Naive thymus-derived CD8-positive, alpha-beta T cell (primary cell): Measurements from ENCODE around the gene KIFC3. TPM values are rescaled to one million over a fixed set of nuclear protein-coding genes. Genes with fewer than 3 reads are reported as not detected.
"Not testable (repeated sequence)": the region's sequence is repeated elsewhere in the genome, so short reads cannot be mapped to it uniquely, and the experiment has no call there.

Source experiments
- ATAC-seq, 2 donors: fragments of 150-1000 bp; cut with Tn5 transposase in 1 of 2; sonication (Bioruptor Pico), chemical (Tn5 transposase) in 1 of 2; 1 replicate in 1 of 2; 2 replicates in 1 of 2; pipeline ENCODE4 v1.10.0; 2021; ENCODE audit warnings: mild to moderate bottlenecking in 2 of 2, moderate library complexity in 2 of 2
- POLR2A ChIA-PET: fragments of 350-600 bp; sonication (Branson Sonifier 250); formaldehyde crosslinking; loops from one replicate; lab custom pipeline; 2021; ENCODE audit warnings: antibody characterized with exemption; lab: Charles Lee
- DNase-seq, 10 donors: peaks; one replicate each; pipeline versions ENCODE4 v3.0.0 to v3.0.0-alpha.2; 2020 to 2022
- H3K27ac Mint-ChIP-seq, 10 donors: one replicate each; pipeline ENCODE4 v1.8.0; 2020 to 2022; ENCODE audit warnings: mild to moderate bottlenecking in 10 of 10, mixed read lengths in 10 of 10, moderate library complexity in 4 of 10, inconsistent platforms in 1 of 10
- H3K27me3 Mint-ChIP-seq, 5 donors: one replicate each; pipeline ENCODE4 v1.8.0; 2021 to 2022; ENCODE audit warnings: mixed read lengths in 5 of 5
- H3K36me3 Mint-ChIP-seq, 3 donors: one replicate each; pipeline ENCODE4 v1.8.0; 2020 to 2022; ENCODE audit warnings: mixed read lengths in 3 of 3, mild to moderate bottlenecking in 2 of 3, inconsistent platforms in 1 of 3
- H3K4me1 Mint-ChIP-seq, 4 donors: one replicate each; pipeline ENCODE4 v1.8.0; 2021 to 2022; ENCODE audit warnings: mixed read lengths in 4 of 4
- H3K4me3 Mint-ChIP-seq, 10 donors: one replicate each; pipeline ENCODE4 v1.8.0; 2020 to 2022; ENCODE audit warnings: mild to moderate bottlenecking in 10 of 10, mixed read lengths in 10 of 10, moderate library complexity in 6 of 10, inconsistent platforms in 1 of 10
- H3K9me3 Mint-ChIP-seq, 9 donors: one replicate each; pipeline ENCODE4 v1.8.0; 2020 to 2022; ENCODE audit warnings: mixed read lengths in 9 of 9, mild to moderate bottlenecking in 3 of 9, inconsistent platforms in 1 of 9, moderate library complexity in 1 of 9
- polyA plus RNA-seq, 3 donors: library from polyadenylated mRNA; unstranded; fragments of 300-500 nt; fragmentation: Illumina TruSeq; gene quantifications; one replicate each; pipeline ENCODE4 v1.2.3, GENCODE V29; 2021
- total RNA-seq, 8 experiments: library from RNA in 2 of 8; stranded (reverse) in 2 of 8; gene quantifications; one replicate each; pipeline ENCODE4 v1.2.3 and lab custom pipeline; 2021 to 2026

KIFC3 gene
- total and polyA plus RNA-seq, 5 experiments from 2014 or later, result 0.23 to 0.44 (median 0.36) TPM; not detected in 2

DNA sequence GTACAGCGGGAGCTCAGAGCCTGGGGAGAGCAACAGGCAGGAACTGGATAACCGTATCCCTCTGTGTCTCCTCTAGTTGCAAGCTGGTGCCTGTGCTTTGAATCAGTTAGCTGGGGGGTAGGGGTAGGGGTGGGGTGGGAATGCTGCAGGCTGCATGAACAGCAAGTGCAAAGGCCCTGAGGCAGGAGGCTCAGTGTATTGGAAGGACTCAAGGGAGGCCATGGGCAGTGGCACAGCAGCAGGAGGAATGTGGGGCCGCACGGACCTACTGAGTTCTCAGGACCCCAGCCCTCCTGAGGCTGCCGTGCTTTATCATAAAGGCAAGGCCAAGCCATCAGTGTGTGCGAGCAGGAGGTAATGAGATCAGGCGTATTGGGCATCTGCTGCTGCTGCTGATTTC lies 63.4 kb downstream of the KIFC3 start:
- H3K4me1 Mint-ChIP-seq, result peaks cover 11 to 36% (median 24%) of the 10 kb centered on the region in 4 donors
- H3K9me3 Mint-ChIP-seq, result no peaks in the 10 kb centered on the region
- H3K36me3 Mint-ChIP-seq, result peaks cover 0 to 16% (median 4%) of the 10 kb centered on the region in 3 donors
- POLR2A ChIA-PET, result no interaction called here
- no peak for ATAC-seq
- peaks cover 0 to 2% (median 0%) of the 10 kb centered on the region in 5 donors for H3K27me3 Mint-ChIP-seq
- peak in 1 of 10 donors; percentile 24 for DNase-seq
- H3K27ac Mint-ChIP-seq, result peak overlapping the region in 1 of 10 donors; percentile 11
- H3K4me3 Mint-ChIP-seq, result no peak overlapping the region

DNA sequence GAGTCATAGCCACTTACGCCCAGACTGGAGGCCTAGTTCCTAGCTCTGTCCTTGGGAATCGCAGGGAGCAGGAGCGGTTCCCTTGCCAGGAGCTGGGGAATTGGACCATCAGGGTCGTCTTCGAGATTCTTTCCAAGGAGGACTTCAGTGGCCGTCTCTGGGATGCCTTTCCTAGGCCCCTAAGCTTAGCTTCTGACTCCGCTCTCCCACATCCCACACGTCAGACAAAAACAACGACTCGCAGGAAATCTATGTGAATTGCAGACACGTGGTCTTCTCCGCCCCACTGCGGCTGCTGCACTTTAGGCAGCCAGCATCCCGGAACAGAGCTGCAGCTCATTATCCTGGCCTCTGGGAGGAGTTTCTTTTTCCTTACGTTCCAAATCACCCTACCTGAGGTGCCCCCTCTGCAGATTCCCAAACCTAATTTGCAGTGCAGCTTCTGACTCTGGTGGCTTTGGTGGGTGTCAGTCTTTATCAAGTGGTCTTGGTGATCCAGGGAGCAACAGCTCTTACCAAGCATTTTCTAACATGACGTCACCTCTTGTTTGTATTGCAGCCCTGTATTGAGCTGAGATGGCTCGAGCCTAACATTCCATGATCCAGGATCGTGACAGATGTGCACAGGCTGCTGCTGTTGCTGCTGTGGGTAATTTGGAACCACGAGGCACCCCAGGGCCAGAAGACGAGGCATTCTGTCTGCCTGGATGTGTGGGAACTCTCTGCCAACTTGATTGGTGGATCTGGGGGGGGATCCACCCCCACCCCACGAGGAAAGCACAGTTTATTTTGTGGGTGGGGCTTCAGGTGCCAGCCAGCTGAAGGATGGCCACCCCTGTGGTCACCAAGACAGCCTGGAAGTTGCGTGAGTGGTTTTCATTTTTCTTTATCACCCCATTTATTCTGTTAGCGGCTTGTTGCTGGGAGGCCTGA lies 65.6 kb downstream of the KIFC3 start:
- Mint-ChIP-seq H3K4me1 (peaks cover 11 to 44% (median 31%) of the 10 kb centered on the region in 4 donors), H3K36me3 (peaks cover 0 to 7% (median 4%) of the 10 kb centered on the region in 3 donors), H3K27ac (peak overlapping the region; percentile 75 to 99 (median 95)), H3K27me3 (peaks cover 0 to 2% (median 0%) of the 10 kb centered on the region in 5 donors), H3K9me3 (peaks cover 0 to 11% (median 4%) of the 10 kb centered on the region in 9 donors), H3K4me3 (peak overlapping the region; percentile 92 to 100 (median 96))
- ATAC-seq (no peak), DNase-seq (peak in 9 of 10 donors; percentile 27 to 77 (median 42))
- POLR2A ChIA-PET, result interaction anchor here (0.9 to 2.8 kb wide), 5 partner anchors 47 to 393 kb away, joined by 3 to 17 read pairs (median 4); partner anchors contain the start of genes CFAP20, CIAPIN1 and COQ9

DNA sequence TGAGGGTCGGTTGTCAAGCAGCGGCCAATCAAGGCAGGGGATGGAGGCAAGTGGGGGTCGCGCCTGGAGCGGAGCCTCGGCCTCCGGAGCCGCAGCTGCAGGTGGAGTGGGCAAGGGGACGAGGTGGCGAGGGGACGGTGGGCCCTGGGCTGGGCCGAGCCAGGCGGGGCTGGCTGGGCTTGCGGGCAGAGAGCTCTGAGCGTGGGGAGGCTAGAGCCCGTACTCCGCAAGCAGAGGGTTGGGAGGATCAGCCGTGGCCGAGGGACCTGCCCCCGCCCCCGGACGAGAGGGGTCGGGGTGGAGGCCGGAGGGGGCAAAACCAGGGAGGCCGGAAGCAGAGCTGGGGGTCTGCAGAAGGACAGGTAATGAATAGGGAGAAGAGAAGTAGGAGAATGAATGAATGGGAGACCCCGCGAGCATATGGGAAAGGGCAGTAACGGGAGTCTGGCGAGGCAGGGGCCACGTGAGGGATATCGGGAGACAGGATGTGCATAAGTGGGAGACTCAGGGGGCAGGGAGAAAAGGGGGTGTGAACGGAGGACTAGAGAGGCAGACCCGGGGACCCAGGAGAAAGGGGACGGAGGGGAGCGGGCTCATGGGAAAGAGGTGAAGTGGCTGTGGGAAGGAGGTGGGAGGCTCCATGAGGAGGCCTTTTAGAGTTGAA lies 66.4 kb downstream of the KIFC3 start, which contains the start of gene KATNB1:
KATNB1 (plus strand) TSS at position 16 of the 664 bp plus-strand sequence. CDS start 1,474 bp downstream, outside the sequence.
- H3K27ac Mint-ChIP-seq, result peak within 1 kb of the TSS; percentile 92 to 99 (median 96)
- peak within 1 kb of the TSS; percentile 92 to 100 (median 96) for H3K4me3 Mint-ChIP-seq
- ATAC-seq, result no peak
- peaks cover 11 to 44% (median 31%) of the 10 kb centered on the region in 4 donors for H3K4me1 Mint-ChIP-seq
- POLR2A ChIA-PET, result interaction anchor here (0.9 to 2.8 kb wide), 12 partner anchors 9 to 656 kb away, joined by 3 to 17 read pairs (median 4); partner anchors contain the start of genes CFAP20, CIAPIN1, COQ9 and GINS3
- H3K9me3 Mint-ChIP-seq, result peaks cover 0 to 11% (median 4%) of the 10 kb centered on the region in 9 donors
- peaks cover 0 to 6% (median 0%) of the 10 kb centered on the region in 3 donors for H3K36me3 Mint-ChIP-seq
- peak in 1 of 10 donors; percentile 7 for DNase-seq
- peaks cover 0 to 2% (median 0%) of the 10 kb centered on the region in 5 donors for H3K27me3 Mint-ChIP-seq

DNA sequence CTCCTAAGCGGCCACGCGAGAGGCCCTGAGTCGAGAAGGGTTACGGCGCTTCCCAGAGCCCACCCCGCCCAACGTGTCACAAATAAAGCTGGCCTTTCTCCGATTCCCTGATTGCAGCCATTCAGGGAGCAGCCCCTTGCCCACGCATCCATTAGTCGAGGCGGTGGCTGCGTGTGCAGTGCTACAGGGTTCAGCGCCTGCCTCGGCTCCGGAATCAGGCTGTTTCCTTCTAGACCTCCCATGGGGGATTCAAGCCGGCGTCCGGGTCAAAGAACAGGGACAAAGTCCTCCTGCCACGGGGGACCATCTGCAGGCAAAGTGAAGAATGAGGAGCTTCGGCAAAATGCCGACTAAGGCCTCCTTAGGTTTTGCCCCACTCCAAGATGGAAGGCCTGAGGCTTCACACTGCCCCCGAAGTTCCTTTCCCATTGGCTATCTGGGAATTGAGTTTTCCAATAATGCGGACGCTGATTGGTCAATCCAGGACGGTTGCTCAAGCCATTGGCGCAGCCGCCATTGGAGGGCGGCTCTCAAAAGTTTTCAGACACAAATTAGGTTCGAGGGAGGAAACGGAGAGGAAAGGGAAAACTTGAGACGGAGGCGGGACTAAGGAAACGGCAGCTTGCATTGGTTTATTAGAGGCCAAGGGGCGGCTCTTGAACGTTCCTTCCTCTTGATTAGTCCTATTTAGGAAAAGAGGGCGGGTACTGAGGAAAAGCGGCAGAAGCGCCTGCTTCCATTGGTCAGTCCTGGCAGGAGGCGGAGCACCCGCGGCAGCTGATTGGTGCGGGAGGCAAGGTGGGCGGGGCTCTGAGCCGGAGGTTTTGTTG lies 67.2 kb downstream of the KIFC3 start:
- peaks cover 0 to 2% (median 0%) of the 10 kb centered on the region in 5 donors for H3K27me3 Mint-ChIP-seq
- peak; percentile 88 for ATAC-seq
- peak; percentile 94 to 99 (median 98) for DNase-seq
- POLR2A ChIA-PET, result interaction anchor here (0.6 to 2.8 kb wide), 13 partner anchors 9 to 657 kb away, joined by 3 to 17 read pairs (median 4); partner anchors contain the start of genes CFAP20, CIAPIN1, COQ9 and GINS3
- H3K4me3 Mint-ChIP-seq, result peak overlapping the region; percentile 92 to 100 (median 96)
- H3K36me3 Mint-ChIP-seq, result peaks cover 0 to 6% (median 0%) of the 10 kb centered on the region in 3 donors
- peaks cover 11 to 44% (median 31%) of the 10 kb centered on the region in 4 donors for H3K4me1 Mint-ChIP-seq
- peaks cover 0 to 11% (median 4%) of the 10 kb centered on the region in 9 donors for H3K9me3 Mint-ChIP-seq
- peak overlapping the region; percentile 92 to 99 (median 96) for H3K27ac Mint-ChIP-seq

DNA sequence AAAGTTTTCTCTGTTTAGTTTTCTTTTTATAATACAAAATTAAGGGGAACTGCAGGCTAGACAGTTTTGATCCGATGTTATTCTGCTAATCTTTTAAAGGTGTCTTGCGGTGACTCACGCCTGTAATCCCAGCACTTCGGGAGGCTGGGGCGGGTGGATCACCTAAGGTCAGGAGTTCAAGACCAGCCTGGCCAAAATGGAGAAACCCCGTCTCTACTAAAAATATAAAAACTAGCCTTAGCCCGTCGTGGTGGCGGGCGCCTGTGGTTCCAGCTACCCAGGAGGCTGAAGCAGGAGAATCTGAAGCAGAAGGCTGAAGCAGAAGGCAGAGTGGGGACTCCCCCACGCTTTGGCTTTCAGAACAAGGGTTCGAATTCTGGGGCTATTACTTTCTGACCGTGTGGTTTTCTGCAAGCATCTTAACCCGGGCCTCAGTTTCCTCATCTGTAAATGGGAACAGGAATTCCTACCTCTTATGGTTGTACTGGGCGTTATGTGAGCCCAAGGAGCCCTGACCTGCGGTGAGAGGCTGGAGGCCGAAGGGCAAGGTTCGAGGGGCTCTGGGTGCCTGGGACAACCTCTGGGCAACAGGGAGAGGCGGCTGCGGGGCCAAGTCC lies 67.9 kb downstream of the KIFC3 start:
- Mint-ChIP-seq H3K4me3 (peak overlapping the region; percentile 92 to 100 (median 96)), H3K27ac (peak overlapping the region; percentile 92 to 99 (median 96)), H3K4me1 (peaks cover 11 to 44% (median 31%) of the 10 kb centered on the region in 4 donors), H3K36me3 (peaks cover 0 to 6% (median 0%) of the 10 kb centered on the region in 3 donors), H3K9me3 (peaks cover 0 to 13% (median 4%) of the 10 kb centered on the region in 9 donors), H3K27me3 (peaks cover 0 to 2% (median 0%) of the 10 kb centered on the region in 5 donors)
- POLR2A ChIA-PET, result interaction anchor here (0.6 to 2.8 kb wide), 7 partner anchors 8 to 658 kb away, joined by 3 to 17 read pairs (median 4); partner anchors contain the start of genes GINS3, USB1 and ZNF319
- DNase-seq, result no peak
- ATAC-seq, result no peak

DNA sequence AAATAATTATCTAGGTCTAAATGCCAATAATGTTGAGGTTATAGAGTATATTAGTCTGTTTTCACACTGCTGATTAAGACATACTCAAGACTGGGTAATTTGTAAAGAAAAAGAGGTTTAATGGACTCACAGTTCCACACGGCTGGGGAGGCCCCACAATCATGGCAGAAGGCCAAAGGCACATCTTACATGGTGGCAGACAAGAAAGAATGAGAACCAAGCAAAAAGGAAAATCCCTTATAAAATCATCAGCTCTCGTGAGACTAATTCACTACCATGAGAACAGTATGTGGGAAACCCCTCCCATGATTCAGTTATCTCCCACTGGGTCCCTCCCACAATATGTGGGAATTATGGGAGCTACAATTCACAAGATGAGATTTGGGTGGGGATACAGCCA lies 69.6 kb downstream of the KIFC3 start:
- H3K27ac Mint-ChIP-seq, result peak overlapping the region in 3 of 10 donors; percentile 8 to 62 (median 41)
- peaks cover 0 to 2% (median 0%) of the 10 kb centered on the region in 5 donors for H3K27me3 Mint-ChIP-seq

DNA sequence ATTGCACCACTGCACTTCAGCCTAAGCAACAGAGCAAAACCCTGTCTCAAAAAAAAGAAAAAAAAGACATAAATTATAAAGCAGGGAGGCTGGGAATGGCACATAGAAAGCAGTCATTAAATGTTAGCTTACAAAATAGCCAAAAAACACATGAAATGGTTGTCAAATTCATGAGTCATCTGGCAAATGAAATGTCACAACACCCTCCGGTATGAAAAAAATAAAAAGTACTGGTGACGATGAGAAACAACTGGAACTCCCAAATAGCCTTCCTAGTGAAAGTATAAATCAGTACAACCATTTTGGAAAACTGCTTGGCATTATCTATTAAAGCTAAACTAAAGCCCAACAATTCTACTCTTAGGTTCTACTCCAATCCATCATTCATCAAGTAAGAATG lies 70.3 kb downstream of the KIFC3 start:
- POLR2A ChIA-PET, result no interaction called here
- ATAC-seq (no peak), DNase-seq (no peak)
- H3K4me1 Mint-ChIP-seq, result peaks cover 17 to 31% (median 27%) of the 10 kb centered on the region in 4 donors
- peaks cover 0 to 2% (median 0%) of the 10 kb centered on the region in 5 donors for H3K27me3 Mint-ChIP-seq
- peaks cover 0 to 6% (median 0%) of the 10 kb centered on the region in 3 donors for H3K36me3 Mint-ChIP-seq
- H3K4me3 Mint-ChIP-seq, result no peak overlapping the region
- H3K9me3 Mint-ChIP-seq, result peaks cover 0 to 20% (median 4%) of the 10 kb centered on the region in 9 donors
- no peak overlapping the region for H3K27ac Mint-ChIP-seq

More for the DNA sequence above, 69.6 kb downstream of the KIFC3 start:
- Mint-ChIP-seq H3K36me3 (peaks cover 0 to 6% (median 0%) of the 10 kb centered on the region in 3 donors), H3K9me3 (peaks cover 0 to 20% (median 4%) of the 10 kb centered on the region in 9 donors), H3K4me3 (peak overlapping the region in 5 of 10 donors; percentile 47 to 80 (median 62)), H3K4me1 (peaks cover 15 to 38% (median 31%) of the 10 kb centered on the region in 4 donors)
- no peak for ATAC-seq
- POLR2A ChIA-PET, result no interaction called here
- DNase-seq, result no peak

DNA sequence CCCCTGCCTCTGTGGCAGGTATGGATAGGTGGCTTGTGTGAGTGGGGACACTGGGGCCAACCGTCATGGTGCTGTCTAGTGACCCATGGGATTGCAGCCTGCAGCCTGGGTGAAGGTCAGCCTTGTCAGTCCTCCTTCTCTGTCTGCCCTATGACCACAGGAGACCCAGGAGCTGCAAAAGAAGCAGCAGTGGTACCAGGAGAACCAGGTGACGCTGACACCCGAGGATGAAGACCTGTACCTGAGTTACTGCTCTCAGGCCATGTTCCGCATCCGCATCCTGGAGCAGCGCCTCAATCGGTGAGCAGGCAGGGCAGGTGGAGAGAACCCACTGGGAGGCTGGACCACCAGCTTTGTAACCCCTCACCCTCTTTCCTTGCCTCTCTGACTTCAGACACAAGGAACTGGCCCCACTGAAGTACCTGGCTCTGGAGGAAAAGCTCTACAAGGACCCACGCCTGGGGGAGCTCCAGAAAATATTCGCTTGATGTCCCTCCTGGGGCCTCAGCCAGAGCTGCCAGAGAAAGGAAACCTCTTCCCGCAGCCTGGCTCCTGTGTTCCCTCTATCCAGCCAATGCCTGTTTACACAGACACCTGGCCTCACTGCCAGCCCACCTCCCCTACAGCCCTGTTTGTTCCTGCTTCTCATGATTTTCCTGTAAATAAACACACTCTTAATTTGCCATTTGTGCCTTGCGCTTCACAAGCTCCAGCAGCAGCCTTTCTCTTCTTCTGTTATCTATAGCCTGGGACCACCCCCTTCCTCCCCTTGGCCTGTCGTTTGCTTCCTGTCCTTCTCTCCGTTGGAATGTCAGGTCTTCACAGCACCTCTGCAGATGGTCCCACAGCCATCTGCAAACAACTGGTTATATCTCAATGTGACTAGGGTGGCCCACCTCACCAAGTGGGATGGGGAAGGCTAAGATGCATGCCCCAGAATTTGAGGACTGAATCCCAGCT lies 71.2 kb downstream of the KIFC3 start:
- Mint-ChIP-seq H3K4me3 (no peak overlapping the region), H3K36me3 (peaks cover 0 to 6% (median 0%) of the 10 kb centered on the region in 3 donors), H3K9me3 (peaks cover 0 to 20% (median 4%) of the 10 kb centered on the region in 9 donors), H3K4me1 (peaks cover 11 to 22% (median 17%) of the 10 kb centered on the region in 4 donors), H3K27ac (peak overlapping the region in 2 of 10 donors; percentile 13 to 49), H3K27me3 (peaks cover 0 to 2% (median 0%) of the 10 kb centered on the region in 5 donors)
- DNase-seq, result no peak
- POLR2A ChIA-PET, result no interaction called here
- no peak for ATAC-seq

DNA sequence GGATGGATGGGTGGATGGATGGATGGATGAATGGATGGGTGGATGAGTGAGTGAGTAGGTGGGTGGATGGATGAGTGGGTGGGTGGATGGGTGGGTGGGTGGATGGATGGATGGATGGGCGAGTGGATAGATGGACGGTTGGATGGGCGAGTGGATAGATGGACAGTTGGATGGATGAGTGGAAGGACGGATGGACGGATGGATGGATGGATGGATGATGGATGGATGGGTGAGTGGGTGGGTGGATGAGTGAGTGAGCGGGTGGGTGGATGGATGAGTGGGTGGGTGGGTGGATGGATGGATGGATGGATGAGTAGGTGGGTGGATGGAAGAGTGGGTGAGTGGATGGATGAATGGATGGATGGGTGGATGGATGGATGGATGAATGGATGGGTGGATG lies 72.4 kb downstream of the KIFC3 start:
- H3K4me3 Mint-ChIP-seq, POLR2A ChIA-PET, H3K27ac Mint-ChIP-seq, DNase-seq, H3K36me3 Mint-ChIP-seq, H3K27me3 Mint-ChIP-seq, ATAC-seq: not testable (repeated sequence)
- Mint-ChIP-seq H3K4me1 (peaks cover 7 to 14% (median 10%) of the 10 kb centered on the region in 4 donors), H3K9me3 (peaks cover 0 to 20% (median 4%) of the 10 kb centered on the region in 9 donors)

DNA sequence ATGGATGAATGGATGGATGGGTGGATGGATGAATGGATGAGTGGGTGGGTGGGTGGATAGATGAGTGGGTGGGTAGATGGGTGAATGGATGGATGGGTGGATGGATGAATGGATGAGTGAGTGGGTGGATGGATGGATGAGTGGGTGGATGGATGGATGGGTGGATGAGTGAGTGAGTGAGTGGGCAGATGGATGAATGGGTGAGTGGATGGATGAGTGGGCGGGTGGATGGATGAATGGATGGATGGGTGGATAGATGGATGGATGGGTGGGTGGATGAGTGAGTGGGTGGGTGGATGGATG lies 73.2 kb downstream of the KIFC3 start:
- POLR2A ChIA-PET, result no interaction called here
- H3K36me3 Mint-ChIP-seq, result peaks cover 0 to 6% (median 0%) of the 10 kb centered on the region in 3 donors
- H3K9me3 Mint-ChIP-seq, result peaks cover 0 to 20% (median 4%) of the 10 kb centered on the region in 9 donors
- H3K27ac Mint-ChIP-seq, result no peak overlapping the region
- H3K4me3 Mint-ChIP-seq, result no peak overlapping the region
- ATAC-seq, result no peak
- H3K27me3 Mint-ChIP-seq, result no peaks in the 10 kb centered on the region
- DNase-seq, result no peak
- peaks cover 7 to 9% (median 8%) of the 10 kb centered on the region in 4 donors for H3K4me1 Mint-ChIP-seq
